GM23248 (cell line): ENCODE data around the gene FBN1.

Experiments
- EZH2 ChIP-seq: fragments of 200-600 bp; sonication (generic); IDR thresholded peaks from 2 replicates; pipeline ENCODE4 v1.6.1; 2018; ENCODE audit warnings: antibody characterized with exemption, mild to moderate bottlenecking; ENCODE audit not compliant: insufficient read depth, poor library complexity, severe bottlenecking
- EZH2phosphoT487 ChIP-seq: fragments of 200-600 bp; sonication (generic); IDR thresholded peaks from 2 replicates; pipeline ENCODE4 v1.6.1; 2018; ENCODE audit warnings: antibody characterized with exemption, moderate library complexity, mild to moderate bottlenecking, low read depth; ENCODE audit not compliant: insufficient read depth

DNA sequence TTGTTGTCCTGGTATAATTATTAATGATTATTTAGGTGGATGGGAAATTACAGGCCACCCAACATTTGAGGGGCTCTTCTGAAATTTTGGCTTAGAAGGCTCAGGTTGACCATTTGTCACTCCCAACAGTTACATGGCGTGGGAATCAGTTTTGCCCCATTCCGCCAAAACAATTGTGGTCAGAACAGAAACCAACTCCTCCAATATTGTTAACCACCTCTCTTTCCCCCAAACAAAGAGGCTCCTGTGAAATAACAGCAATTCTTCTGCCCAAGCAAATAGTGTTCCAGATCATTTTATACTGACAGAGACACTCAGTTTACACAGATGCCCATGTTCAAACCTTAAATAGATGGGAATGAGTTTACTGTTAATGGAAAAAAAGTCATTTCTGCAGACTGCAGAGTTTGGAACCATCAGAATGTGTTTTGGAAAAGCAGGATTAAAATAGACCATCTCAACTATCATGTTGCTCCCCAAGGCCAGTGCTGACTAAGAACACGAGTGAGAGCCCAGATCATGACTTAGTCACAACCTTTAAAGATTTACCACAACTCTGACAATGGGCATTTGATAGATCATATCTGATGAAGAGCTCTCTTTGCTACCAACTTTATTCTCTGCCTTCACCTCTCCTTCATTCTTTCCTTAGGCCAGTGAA lies 212.2 kb downstream of the FBN1 start:
- no peak for TF ChIP-seq EZH2
- TF ChIP-seq EZH2phosphoT487 = no peak
